ENCODE results near the gene KSR1.

Gene KSR1

DNA sequence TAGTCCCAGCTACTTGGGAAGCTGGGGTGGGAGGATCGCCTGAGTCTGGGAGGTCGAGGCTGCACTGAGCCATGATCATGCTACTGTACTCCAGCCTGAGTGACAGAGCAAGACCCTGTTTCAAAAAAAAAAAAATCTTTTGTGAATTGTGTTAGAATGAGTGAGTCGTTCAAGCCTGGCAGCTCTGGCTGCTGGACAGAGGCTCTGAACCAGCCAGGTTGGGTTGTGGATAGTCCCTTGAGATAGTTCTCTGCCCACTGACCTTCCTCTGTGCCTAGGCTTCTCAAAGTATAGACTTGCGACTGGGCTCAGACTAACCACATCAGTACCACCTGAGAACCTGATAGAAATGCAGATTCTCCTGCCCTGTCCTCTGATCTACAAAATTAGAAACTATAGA lies 2.2 kb upstream of the KSR1 start:
- Histone ChIP-seq H3K27ac (ENCODE audit: low read length) (no peak overlapping the region), H3K4me3 (ENCODE audit: low read length) (no peak overlapping the region), H2AFZ (ENCODE audit: low read depth, low read length) (no peak overlapping the region), H3K27me3 (ENCODE audit: low read depth, low read length) (peaks cover 64% of the 10 kb centered on the region), H3K9ac (ENCODE audit: low read length) (no peak overlapping the region), H3K4me1 (ENCODE audit: low read length) (peaks cover 7% of the 10 kb centered on the region; the same call in 1 of the 2 replicates), H3K9me3 (ENCODE audit: insufficient read depth, low read length) (no peaks in the 10 kb centered on the region), H3K79me2 (ENCODE audit: low read length) (no peaks in the 10 kb centered on the region), H3K4me2 (ENCODE audit: low read length) (no peak overlapping the region), H3K36me3 (replicated peaks; ENCODE audit: low read depth, low read length) (no peaks in the 10 kb centered on the region), H4K20me1 (ENCODE audit: insufficient read depth, low read length) (no peaks in the 10 kb centered on the region)
- TF ChIP-seq, protein P1, sequence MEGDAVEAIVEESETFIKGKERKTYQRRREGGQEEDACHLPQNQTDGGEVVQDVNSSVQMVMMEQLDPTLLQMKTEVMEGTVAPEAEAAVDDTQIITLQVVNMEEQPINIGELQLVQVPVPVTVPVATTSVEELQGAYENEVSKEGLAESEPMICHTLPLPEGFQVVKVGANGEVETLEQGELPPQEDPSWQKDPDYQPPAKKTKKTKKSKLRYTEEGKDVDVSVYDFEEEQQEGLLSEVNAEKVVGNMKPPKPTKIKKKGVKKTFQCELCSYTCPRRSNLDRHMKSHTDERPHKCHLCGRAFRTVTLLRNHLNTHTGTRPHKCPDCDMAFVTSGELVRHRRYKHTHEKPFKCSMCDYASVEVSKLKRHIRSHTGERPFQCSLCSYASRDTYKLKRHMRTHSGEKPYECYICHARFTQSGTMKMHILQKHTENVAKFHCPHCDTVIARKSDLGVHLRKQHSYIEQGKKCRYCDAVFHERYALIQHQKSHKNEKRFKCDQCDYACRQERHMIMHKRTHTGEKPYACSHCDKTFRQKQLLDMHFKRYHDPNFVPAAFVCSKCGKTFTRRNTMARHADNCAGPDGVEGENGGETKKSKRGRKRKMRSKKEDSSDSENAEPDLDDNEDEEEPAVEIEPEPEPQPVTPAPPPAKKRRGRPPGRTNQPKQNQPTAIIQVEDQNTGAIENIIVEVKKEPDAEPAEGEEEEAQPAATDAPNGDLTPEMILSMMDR (IDR thresholded peaks at IDR 0.05; ENCODE audit: low read depth, low read length), result no peak
- TF ChIP-seq EZH2phosphoT487 (IDR thresholded peaks at IDR 0.05; ENCODE audit: low read depth), result no peak

DNA sequence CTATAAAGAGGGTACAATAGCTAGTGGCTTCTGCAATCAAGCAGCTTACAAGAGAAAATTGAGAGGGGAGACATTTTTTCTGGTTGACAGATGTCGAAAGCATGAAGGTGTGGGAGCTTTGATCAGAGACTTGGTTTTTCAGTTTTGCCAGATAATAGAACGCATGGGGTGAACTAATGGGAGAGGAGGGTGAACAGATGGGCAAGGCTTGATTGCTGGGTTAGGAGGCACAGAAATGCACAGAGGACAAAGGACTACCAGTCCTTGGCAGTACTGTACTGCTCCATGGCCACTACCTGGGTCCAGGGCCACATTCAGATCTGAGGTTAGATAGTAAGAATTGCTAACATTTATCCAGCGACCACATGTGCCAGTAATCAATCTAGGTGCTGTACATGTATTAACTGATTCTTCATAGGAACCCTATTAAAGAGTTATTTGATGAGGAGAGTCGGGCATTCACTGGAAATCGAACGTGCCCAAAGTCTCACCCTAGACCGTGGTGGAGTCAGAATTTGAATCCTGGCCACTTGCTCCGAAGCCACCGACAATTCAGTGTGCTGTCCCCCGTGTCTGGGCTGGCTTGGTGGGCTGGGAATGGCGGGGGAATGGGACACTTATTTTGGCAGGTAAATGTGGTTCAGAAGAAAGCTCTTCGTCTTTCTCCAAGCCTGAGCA lies 873 bp upstream of the KSR1 start:
- H3K4me3 ChIP-seq (ENCODE audit: low read length), result peak overlapping the region; percentile 93
- no peaks in the 10 kb centered on the region for H3K9me3 ChIP-seq (ENCODE audit: insufficient read depth, low read length)
- H2AFZ ChIP-seq (ENCODE audit: low read depth, low read length), result peak overlapping the region; percentile 81; the same call in 1 of the 2 replicates
- peaks cover 75% of the 10 kb centered on the region for H3K27me3 ChIP-seq (ENCODE audit: low read depth, low read length)
- H4K20me1 ChIP-seq (ENCODE audit: insufficient read depth, low read length), result no peaks in the 10 kb centered on the region
- H3K36me3 ChIP-seq (replicated peaks; ENCODE audit: low read depth, low read length), result no peaks in the 10 kb centered on the region
- peak overlapping the region; percentile 70 for H3K4me2 ChIP-seq (ENCODE audit: low read length)
- peaks cover 7% of the 10 kb centered on the region; the same call in 1 of the 2 replicates for H3K4me1 ChIP-seq (ENCODE audit: low read length)
- no peak overlapping the region for H3K9ac ChIP-seq (ENCODE audit: low read length)
- TF ChIP-seq, protein P1 (IDR thresholded peaks at IDR 0.05; ENCODE audit: low read depth, low read length), result no peak
- no peak for TF ChIP-seq EZH2phosphoT487 (IDR thresholded peaks at IDR 0.05; ENCODE audit: low read depth)
- no peak overlapping the region for H3K27ac ChIP-seq (ENCODE audit: low read length)
- H3K79me2 ChIP-seq (ENCODE audit: low read length), result no peaks in the 10 kb centered on the region

DNA sequence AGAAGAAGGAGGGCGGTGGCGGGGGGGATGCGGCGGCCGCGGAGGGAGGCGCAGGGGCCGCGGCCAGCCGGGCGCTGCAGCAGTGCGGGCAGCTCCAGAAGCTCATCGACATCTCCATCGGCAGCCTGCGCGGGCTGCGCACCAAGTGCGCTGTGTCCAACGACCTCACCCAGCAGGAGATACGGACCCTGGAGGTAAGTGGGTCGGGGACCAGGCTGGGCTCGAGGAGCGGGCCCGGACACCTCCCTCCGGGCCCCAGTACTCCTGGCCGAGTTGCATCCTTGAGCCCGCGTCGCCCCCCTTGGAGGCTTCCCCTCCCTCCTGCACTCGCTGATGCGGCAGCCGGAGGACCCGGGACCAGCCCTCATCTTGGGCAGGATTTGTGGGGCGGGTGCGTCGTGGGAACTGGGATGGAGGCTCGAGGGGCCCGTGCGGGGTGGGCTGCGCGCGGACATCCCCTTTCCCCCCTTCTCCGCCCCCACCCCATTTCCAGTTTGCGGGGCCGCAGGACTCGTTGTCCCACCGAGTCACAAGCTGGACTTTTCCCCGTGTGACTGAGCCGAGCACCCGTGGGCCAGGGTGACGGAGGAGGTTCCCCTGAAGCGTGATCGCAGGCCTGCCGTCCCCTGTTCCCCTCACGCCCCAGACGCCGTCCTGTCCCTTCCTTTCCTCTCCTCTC lies 572 bp downstream of the KSR1 start:
- Histone ChIP-seq H3K79me2 (ENCODE audit: low read length) (no peaks in the 10 kb centered on the region), H3K36me3 (replicated peaks; ENCODE audit: low read depth, low read length) (no peaks in the 10 kb centered on the region), H4K20me1 (ENCODE audit: insufficient read depth, low read length) (no peaks in the 10 kb centered on the region), H3K27me3 (ENCODE audit: low read depth, low read length) (peaks cover 79% of the 10 kb centered on the region), H2AFZ (ENCODE audit: low read depth, low read length) (peak overlapping the region; percentile 90), H3K9ac (ENCODE audit: low read length) (peak overlapping the region; percentile 46; the same call in 1 of the 2 replicates), H3K9me3 (ENCODE audit: insufficient read depth, low read length) (no peaks in the 10 kb centered on the region), H3K4me3 (ENCODE audit: low read length) (peak overlapping the region; percentile 93), H3K4me2 (ENCODE audit: low read length) (peak overlapping the region; percentile 70), H3K4me1 (ENCODE audit: low read length) (peaks cover 7% of the 10 kb centered on the region; the same call in 1 of the 2 replicates), H3K27ac (ENCODE audit: low read length) (no peak overlapping the region)
- TF ChIP-seq, protein P1 (IDR thresholded peaks at IDR 0.05; ENCODE audit: low read depth, low read length), result no peak
- TF ChIP-seq EZH2phosphoT487 (IDR thresholded peaks at IDR 0.05; ENCODE audit: low read depth), result no peak

DNA sequence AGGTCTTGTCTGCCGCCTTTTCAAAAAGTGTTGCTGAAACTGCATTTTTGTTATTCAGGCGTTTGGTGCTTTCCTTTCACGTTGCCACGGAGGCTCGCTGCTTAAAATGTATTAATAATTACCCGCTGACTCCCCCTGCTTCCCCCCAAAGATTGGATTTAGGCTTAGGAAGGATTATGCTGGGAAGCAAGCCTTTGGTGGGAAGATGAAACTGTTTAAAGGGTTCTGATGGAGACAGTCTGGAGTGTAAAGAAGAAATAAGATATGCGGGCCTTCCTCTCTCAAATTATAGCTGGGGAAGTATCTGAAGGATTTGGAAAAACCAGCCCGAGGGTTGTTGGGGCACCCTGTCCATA lies 1.1 kb downstream of the KSR1 start:
- H4K20me1 ChIP-seq (ENCODE audit: insufficient read depth, low read length), result no peaks in the 10 kb centered on the region
- no peaks in the 10 kb centered on the region for H3K36me3 ChIP-seq (replicated peaks; ENCODE audit: low read depth, low read length)
- H2AFZ ChIP-seq (ENCODE audit: low read depth, low read length), result no peak overlapping the region
- H3K4me1 ChIP-seq (ENCODE audit: low read length), result peaks cover 7% of the 10 kb centered on the region; the same call in 1 of the 2 replicates
- H3K27ac ChIP-seq (ENCODE audit: low read length), result no peak overlapping the region
- peak overlapping the region; percentile 93 for H3K4me3 ChIP-seq (ENCODE audit: low read length)
- H3K9me3 ChIP-seq (ENCODE audit: insufficient read depth, low read length), result no peaks in the 10 kb centered on the region
- H3K79me2 ChIP-seq (ENCODE audit: low read length), result no peaks in the 10 kb centered on the region
- H3K9ac ChIP-seq (ENCODE audit: low read length), result no peak overlapping the region
- TF ChIP-seq, protein P1 (IDR thresholded peaks at IDR 0.05; ENCODE audit: low read depth, low read length), result no peak
- H3K4me2 ChIP-seq (ENCODE audit: low read length), result peak overlapping the region; percentile 70
- peaks cover 79% of the 10 kb centered on the region for H3K27me3 ChIP-seq (ENCODE audit: low read depth, low read length)

Measured in OCI-LY3 (cell line).